IMR-90 (cell line): ENCODE results near the gene STX1B. TPM values are rescaled to one million over a fixed set of nuclear protein-coding genes. Genes with fewer than 3 reads are reported as not detected.

Source experiments
- ATAC-seq: fragments of 200-7000 bp; cut with Tn5 transposase; 2 replicates; pipeline ENCODE4 v1.9.1; 2020; ENCODE audit warnings: low read depth, mild to moderate bottlenecking, moderate library complexity
- BruUV-seq: library from RNA; stranded (reverse); fragments of 400-500 nt; replicated peaks from 2 replicates; lab custom pipeline; 2021; lab: Mats Ljungman, UMichigan
- CTCF ChIA-PET: fragments of 300-600 bp; formaldehyde crosslinking; extraction: SDS; loops from one replicate; lab custom pipeline; 2021; ENCODE audit warnings: antibody characterized with exemption; lab: Yijun Ruan, JAX
- POLR2A ChIA-PET: fragments of 300-600 bp; sonication (Branson Sonifier 250); formaldehyde crosslinking; loops from one replicate; lab custom pipeline; 2022; ENCODE audit warnings: antibody characterized with exemption; ENCODE audit not compliant: unreplicated experiment; lab: Charles Lee
- DNase-seq: peaks from one replicate; pipeline ENCODE4 v3.0.0; 2013
- H2AFZ ChIP-seq: replicated peaks from 2 replicates; pipeline ENCODE3; 2013; ENCODE audit warnings: low read length, mild to moderate bottlenecking; ENCODE audit not compliant: poor library complexity
- H2AK5ac ChIP-seq: 2 replicates; pipeline ENCODE4 v1.6.1; 2013; ENCODE audit warnings: low read depth, low read length, inconsistent platforms
- H2AK9ac ChIP-seq: replicated peaks from 2 replicates; pipeline ENCODE3; 2013; ENCODE audit warnings: mild to moderate bottlenecking, low read depth, low read length, moderate library complexity; ENCODE audit not compliant: poor library complexity
- H2BK120ac ChIP-seq: 2 replicates; pipeline ENCODE4 v1.6.1; 2013; ENCODE audit warnings: low read depth, low read length, inconsistent platforms
- H2BK15ac ChIP-seq: 3 replicates; pipeline ENCODE4 v1.6.1; 2013; ENCODE audit warnings: low read depth, low read length, inconsistent platforms
- H2BK20ac ChIP-seq: 2 replicates; pipeline ENCODE4 v1.6.1; 2013; ENCODE audit warnings: low read depth, mild to moderate bottlenecking, inconsistent platforms, low read length, moderate library complexity
- H2BK5ac ChIP-seq: 2 replicates; pipeline ENCODE4 v1.6.1; 2013; ENCODE audit warnings: mild to moderate bottlenecking, low read depth, low read length, inconsistent platforms; ENCODE audit not compliant: poor library complexity, severe bottlenecking
- H3K14ac ChIP-seq: replicated peaks from 2 replicates; pipeline ENCODE4 v1.6.1; 2013; ENCODE audit warnings: low read depth, low read length, inconsistent platforms
- H3K18ac ChIP-seq: 2 replicates; pipeline ENCODE4 v1.6.1; 2013; ENCODE audit warnings: low read depth, low read length, control low read depth
- H3K23ac ChIP-seq: 2 replicates; pipeline ENCODE4 v1.6.1; 2013; ENCODE audit warnings: low read depth, low read length, inconsistent platforms
- H3K27ac ChIP-seq: 2 replicates; pipeline ENCODE4 v1.5.1; 2013; ENCODE audit warnings: mild to moderate bottlenecking, control low read depth, low read length; ENCODE audit not compliant: insufficient read depth
- H3K27me3 ChIP-seq: 2 replicates; pipeline ENCODE4 v1.6.1; 2013; ENCODE audit warnings: low read length; ENCODE audit not compliant: control insufficient read depth, insufficient read depth
- H3K36me3 ChIP-seq: 2 replicates; pipeline ENCODE4 v1.6.1; 2013; ENCODE audit warnings: low read length, mixed read lengths; ENCODE audit not compliant: control insufficient read depth, insufficient read depth
- H3K4ac ChIP-seq: 2 replicates; pipeline ENCODE4 v1.6.1; 2013; ENCODE audit warnings: low read depth, low read length, inconsistent platforms
- H3K4me1 ChIP-seq: 2 replicates; pipeline ENCODE4 v1.6.1; 2013; ENCODE audit warnings: low read length, mixed read lengths; ENCODE audit not compliant: control insufficient read depth, insufficient read depth
- H3K4me2 ChIP-seq: 2 replicates; pipeline ENCODE4 v1.6.1; 2013; ENCODE audit warnings: low read depth, mild to moderate bottlenecking, control low read depth, low read length, moderate library complexity
- H3K4me3 ChIP-seq: 2 replicates; pipeline ENCODE4 v1.5.1; 2013; ENCODE audit warnings: low read depth, mild to moderate bottlenecking, control low read depth, low read length, moderate library complexity; ENCODE audit not compliant: insufficient read depth
- H3K56ac ChIP-seq: 2 replicates; pipeline ENCODE4 v1.6.1; 2013; ENCODE audit warnings: low read length, inconsistent platforms; ENCODE audit not compliant: insufficient read depth; ENCODE audit errors: extremely low read depth
- H3K79me1 ChIP-seq, 2 experiments: 2 replicates each; pipeline ENCODE4 v1.6.1; 2013; ENCODE audit warnings: low read length in 2 of 2, inconsistent platforms in 1 of 2, low read depth in 1 of 2
- H3K9ac ChIP-seq: 2 replicates; pipeline ENCODE4 v1.6.1; 2013; ENCODE audit warnings: low read depth, low read length, control low read depth
- H3K9me1 ChIP-seq: 2 replicates; pipeline ENCODE4 v1.6.1; 2013; ENCODE audit warnings: low read length, inconsistent platforms; ENCODE audit not compliant: insufficient read depth
- H3K9me3 ChIP-seq: 2 replicates; pipeline ENCODE4 v1.6.1; 2013; ENCODE audit warnings: low read length; ENCODE audit not compliant: control insufficient read depth, insufficient read depth
- H4K20me1 ChIP-seq: 2 replicates; pipeline ENCODE4 v1.6.1; 2013; ENCODE audit warnings: low read length, inconsistent platforms; ENCODE audit not compliant: insufficient read depth
- H4K5ac ChIP-seq: 2 replicates; pipeline ENCODE4 v1.6.1; 2013; ENCODE audit warnings: mild to moderate bottlenecking, low read depth, low read length, control low read depth
- H4K8ac ChIP-seq, 2 experiments: 2 replicates each; pipeline ENCODE4 v1.6.1; 2013; ENCODE audit warnings: low read depth in 2 of 2, low read length in 2 of 2, control low read depth in 1 of 2, inconsistent platforms in 1 of 2
- H4K91ac ChIP-seq: 2 replicates; pipeline ENCODE4 v1.6.1; 2013; ENCODE audit warnings: low read depth, low read length, inconsistent platforms; ENCODE audit not compliant: insufficient read depth
- BHLHE40 ChIP-seq: fragments of 150-350 bp; IDR thresholded peaks from 2 replicates; pipeline ENCODE4 v1.6.1; 2016; ENCODE audit warnings: mild to moderate bottlenecking, low read depth, low read length
- CEBPB ChIP-seq: IDR thresholded peaks from 2 replicates; pipeline ENCODE4 v1.6.1; 2012; ENCODE audit warnings: low read depth, low read length, improper control_type of control experiment
- CHD1 ChIP-seq: IDR thresholded peaks from 2 replicates; pipeline ENCODE4 v1.6.1; 2012; ENCODE audit warnings: low read depth, low read length, improper control_type of control experiment
- FOS ChIP-seq: fragments of 150-350 bp; IDR thresholded peaks from 2 replicates; pipeline ENCODE4 v1.6.1; 2016; ENCODE audit warnings: low read depth, low read length
- MAFK ChIP-seq: IDR thresholded peaks from 2 replicates; pipeline ENCODE4 v1.6.1; 2012; ENCODE audit warnings: low read depth, low read length, improper control_type of control experiment
- MAZ ChIP-seq: IDR thresholded peaks from 2 replicates; pipeline ENCODE4 v1.6.1; 2012; ENCODE audit warnings: low read depth, mild to moderate bottlenecking, low read length, improper control_type of control experiment, moderate library complexity, borderline replicate concordance
- MXI1 ChIP-seq: IDR thresholded peaks from 2 replicates; pipeline ENCODE4 v1.6.1; 2012; ENCODE audit warnings: low read depth, mild to moderate bottlenecking, low read length, moderate library complexity, borderline replicate concordance
- NFE2L2 ChIP-seq: fragments of 150-350 bp; IDR thresholded peaks from 2 replicates; pipeline ENCODE4 v1.6.1; 2016; ENCODE audit warnings: low read depth, mild to moderate bottlenecking, low read length
- POLR2A ChIP-seq: IDR thresholded peaks from 2 replicates; pipeline ENCODE4 v1.6.1; 2012; ENCODE audit warnings: mild to moderate bottlenecking, low read depth, low read length
- RAD21 ChIP-seq: IDR thresholded peaks from 2 replicates; pipeline ENCODE4 v1.6.1; 2012; ENCODE audit warnings: low read length, improper control_type of control experiment
- RCOR1 ChIP-seq: IDR thresholded peaks from 2 replicates; pipeline ENCODE4 v1.6.1; 2012; ENCODE audit warnings: mild to moderate bottlenecking, low read length, improper control_type of control experiment; ENCODE audit not compliant: insufficient replicate concordance
- RFX5 ChIP-seq: IDR thresholded peaks from 2 replicates; pipeline ENCODE4 v1.8.0; 2012; ENCODE audit warnings: low read depth, mild to moderate bottlenecking, low read length, moderate library complexity
- SMC3 ChIP-seq: fragments of 150-350 bp; IDR thresholded peaks from 2 replicates; pipeline ENCODE4 v1.6.1; 2016; ENCODE audit warnings: low read depth, mild to moderate bottlenecking, antibody characterized with exemption, low read length, moderate library complexity
- USF2 ChIP-seq: fragments of 150-350 bp; IDR thresholded peaks from 2 replicates; pipeline ENCODE4 v1.6.1; 2017; ENCODE audit warnings: mild to moderate bottlenecking, antibody characterized with exemption, low read length, low read depth
- WGBS, 2 experiments: methylation state at CpG; one replicate each; pipeline versions ENCODE4 v1.1.5 to v1.1.7; 2013; ENCODE audit warnings: missing lambda C conversion rate in 2 of 2; ENCODE audit not compliant: insufficient read length in 1 of 2; ENCODE audit errors: extremely low coverage in 2 of 2; 5-methylcytosine and 5-hydroxymethylcytosine counted together
- dilution Hi-C: fragments of 300-500 bp; cut with HindIII; formaldehyde crosslinking; loops from one replicate; pipeline ENCODE4 v1.14.3; 2018; ENCODE audit warnings: low sequenced_read_pairs; ENCODE audit not compliant: unreplicated experiment
- in situ Hi-C: fragments of 300-500 bp; cut with MboI; formaldehyde crosslinking; loops from 3 replicates; pipeline ENCODE4 v1.14.3; 2019; ENCODE audit warnings: low sequenced_read_pairs, inconsistent platforms, mixed read lengths
- intact Hi-C: fragments of 100-400 bp; cut with micrococcal nuclease; formaldehyde crosslinking; loops from 2 replicates; pipeline ENCODE4 v1.10.0; 2022
- polyA plus RNA-seq, 3 experiments: library from polyadenylated mRNA; depleted of rRNA; stranded (reverse); fragments of >200 nt; gene quantifications; 2 replicates each; pipeline ENCODE4 v1.2.3, GENCODE V29; 2012; ENCODE audit warnings: low replicate concordance in 1 of 3
- total RNA-seq: library from RNA; depleted of rRNA; stranded (reverse); fragments of >200 nt; gene quantifications from 2 replicates; pipeline ENCODE4 v1.2.3, GENCODE V29; 2012
- TF ChIP-seq, protein P1 (sequence below): conservative IDR thresholded peaks from 2 replicates; pipeline ENCODE4 v1.5.1; 2012; ENCODE audit warnings: mild to moderate bottlenecking, low read depth, low read length, improper control_type of control experiment
- TF ChIP-seq, protein P2 (sequence below): fragments of 150-350 bp; IDR thresholded peaks from 2 replicates; pipeline ENCODE4 v1.6.1; 2016; ENCODE audit warnings: low read depth, mild to moderate bottlenecking, low read length, moderate library complexity, borderline replicate concordance

The STX1B gene
- total and polyA plus RNA-seq, 2 of the 4 experiments (the other 2 are of a cell fraction), result 3.9 to 14.9 TPM

GRCh38 chr16:31031276-31031675 lies 20.8 kb upstream of the STX1B start:
- Histone ChIP-seq H3K27me3 (no peaks in the 10 kb centered on the region), H2BK5ac (no peak overlapping the region), H3K14ac (no peak overlapping the region), H2BK120ac (no peak overlapping the region), H2BK15ac (no peak overlapping the region), H3K79me1 (peaks cover 16 to 33% of the 10 kb centered on the region in 2 experiments; a peak in 3 of 4 replicates), H2AK5ac (no peak overlapping the region), H3K4me1 (peaks cover 7% of the 10 kb centered on the region), H3K56ac (no peak overlapping the region), H3K9me3 (no peaks in the 10 kb centered on the region), H3K9ac (no peak overlapping the region), H3K18ac (no peak overlapping the region), H3K36me3 (peaks cover 5% of the 10 kb centered on the region), H4K91ac (no peak overlapping the region), H3K4me3 (no peak overlapping the region), H3K9me1 (peaks cover 8% of the 10 kb centered on the region; the same call in 1 of the 2 replicates), H3K23ac (no peak overlapping the region), H2AK9ac (no peak overlapping the region), H3K4me2 (no peak overlapping the region), H2AFZ (no peak overlapping the region), H4K20me1 (peaks cover 7% of the 10 kb centered on the region; the same call in 1 of the 2 replicates), H3K4ac (no peak overlapping the region), H4K5ac (no peak overlapping the region), H2BK20ac (no peak overlapping the region), H4K8ac (no peak overlapping the region), H3K27ac (no peak overlapping the region)
- CTCF ChIA-PET, result no interaction called here
- no CpG with 5 or more reads among the region's 4 CpGs for WGBS, 2 experiments
- intact Hi-C loops, result loop anchor here (5.0 kb wide), 1 partner anchor 61 kb away; the partner anchor contains the start of gene VKORC1
- no peak for ATAC-seq
- TF ChIP-seq CHD1 (no peak), RFX5 (no peak), MAFK (no peak), MAZ (no peak), RCOR1 (no peak), NFE2L2 (no peak), USF2 (no peak), BHLHE40 (no peak), POLR2A (no peak), MXI1 (no peak), SMC3 (no peak), RAD21 (no peak), FOS (no peak), CEBPB (no peak)
- TF ChIP-seq, protein P1, sequence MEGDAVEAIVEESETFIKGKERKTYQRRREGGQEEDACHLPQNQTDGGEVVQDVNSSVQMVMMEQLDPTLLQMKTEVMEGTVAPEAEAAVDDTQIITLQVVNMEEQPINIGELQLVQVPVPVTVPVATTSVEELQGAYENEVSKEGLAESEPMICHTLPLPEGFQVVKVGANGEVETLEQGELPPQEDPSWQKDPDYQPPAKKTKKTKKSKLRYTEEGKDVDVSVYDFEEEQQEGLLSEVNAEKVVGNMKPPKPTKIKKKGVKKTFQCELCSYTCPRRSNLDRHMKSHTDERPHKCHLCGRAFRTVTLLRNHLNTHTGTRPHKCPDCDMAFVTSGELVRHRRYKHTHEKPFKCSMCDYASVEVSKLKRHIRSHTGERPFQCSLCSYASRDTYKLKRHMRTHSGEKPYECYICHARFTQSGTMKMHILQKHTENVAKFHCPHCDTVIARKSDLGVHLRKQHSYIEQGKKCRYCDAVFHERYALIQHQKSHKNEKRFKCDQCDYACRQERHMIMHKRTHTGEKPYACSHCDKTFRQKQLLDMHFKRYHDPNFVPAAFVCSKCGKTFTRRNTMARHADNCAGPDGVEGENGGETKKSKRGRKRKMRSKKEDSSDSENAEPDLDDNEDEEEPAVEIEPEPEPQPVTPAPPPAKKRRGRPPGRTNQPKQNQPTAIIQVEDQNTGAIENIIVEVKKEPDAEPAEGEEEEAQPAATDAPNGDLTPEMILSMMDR, result no peak
- TF ChIP-seq, protein P2, sequence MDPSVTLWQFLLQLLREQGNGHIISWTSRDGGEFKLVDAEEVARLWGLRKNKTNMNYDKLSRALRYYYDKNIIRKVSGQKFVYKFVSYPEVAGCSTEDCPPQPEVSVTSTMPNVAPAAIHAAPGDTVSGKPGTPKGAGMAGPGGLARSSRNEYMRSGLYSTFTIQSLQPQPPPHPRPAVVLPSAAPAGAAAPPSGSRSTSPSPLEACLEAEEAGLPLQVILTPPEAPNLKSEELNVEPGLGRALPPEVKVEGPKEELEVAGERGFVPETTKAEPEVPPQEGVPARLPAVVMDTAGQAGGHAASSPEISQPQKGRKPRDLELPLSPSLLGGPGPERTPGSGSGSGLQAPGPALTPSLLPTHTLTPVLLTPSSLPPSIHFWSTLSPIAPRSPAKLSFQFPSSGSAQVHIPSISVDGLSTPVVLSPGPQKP, result no peak
- in situ Hi-C loops, result no loop called here
- no peak for DNase-seq
- POLR2A ChIA-PET, result no interaction called here
- dilution Hi-C loops, result no loop called here
- no TSS peak for BruUV-seq
